ENCODE data around the gene ZNF747.

Gene ZNF747

GRCh38 chr16:30521476-30521872 is 13.2 kb downstream of the ZNF747 start:
- TF ChIP-seq, protein P1, sequence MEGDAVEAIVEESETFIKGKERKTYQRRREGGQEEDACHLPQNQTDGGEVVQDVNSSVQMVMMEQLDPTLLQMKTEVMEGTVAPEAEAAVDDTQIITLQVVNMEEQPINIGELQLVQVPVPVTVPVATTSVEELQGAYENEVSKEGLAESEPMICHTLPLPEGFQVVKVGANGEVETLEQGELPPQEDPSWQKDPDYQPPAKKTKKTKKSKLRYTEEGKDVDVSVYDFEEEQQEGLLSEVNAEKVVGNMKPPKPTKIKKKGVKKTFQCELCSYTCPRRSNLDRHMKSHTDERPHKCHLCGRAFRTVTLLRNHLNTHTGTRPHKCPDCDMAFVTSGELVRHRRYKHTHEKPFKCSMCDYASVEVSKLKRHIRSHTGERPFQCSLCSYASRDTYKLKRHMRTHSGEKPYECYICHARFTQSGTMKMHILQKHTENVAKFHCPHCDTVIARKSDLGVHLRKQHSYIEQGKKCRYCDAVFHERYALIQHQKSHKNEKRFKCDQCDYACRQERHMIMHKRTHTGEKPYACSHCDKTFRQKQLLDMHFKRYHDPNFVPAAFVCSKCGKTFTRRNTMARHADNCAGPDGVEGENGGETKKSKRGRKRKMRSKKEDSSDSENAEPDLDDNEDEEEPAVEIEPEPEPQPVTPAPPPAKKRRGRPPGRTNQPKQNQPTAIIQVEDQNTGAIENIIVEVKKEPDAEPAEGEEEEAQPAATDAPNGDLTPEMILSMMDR (IDR thresholded peaks at IDR 0.05; ENCODE audit: control insufficient read depth, insufficient read depth, low read depth, low read length, missing control alignments): no peak
- DNase-seq (ENCODE audit: low read depth): no peak
- H3K4me3 ChIP-seq (ENCODE audit: control insufficient read depth, low read depth, low read length): no peak overlapping the region

GRCh38 chr16:30519120-30520049 is 15.3 kb downstream of the ZNF747 start:
- H3K4me3 ChIP-seq (ENCODE audit: control insufficient read depth, low read depth, low read length): no peak overlapping the region
- TF ChIP-seq, protein P1 (IDR thresholded peaks at IDR 0.05; ENCODE audit: control insufficient read depth, insufficient read depth, low read depth, low read length, missing control alignments): no peak
- DNase-seq (ENCODE audit: low read depth): no peak

DNA sequence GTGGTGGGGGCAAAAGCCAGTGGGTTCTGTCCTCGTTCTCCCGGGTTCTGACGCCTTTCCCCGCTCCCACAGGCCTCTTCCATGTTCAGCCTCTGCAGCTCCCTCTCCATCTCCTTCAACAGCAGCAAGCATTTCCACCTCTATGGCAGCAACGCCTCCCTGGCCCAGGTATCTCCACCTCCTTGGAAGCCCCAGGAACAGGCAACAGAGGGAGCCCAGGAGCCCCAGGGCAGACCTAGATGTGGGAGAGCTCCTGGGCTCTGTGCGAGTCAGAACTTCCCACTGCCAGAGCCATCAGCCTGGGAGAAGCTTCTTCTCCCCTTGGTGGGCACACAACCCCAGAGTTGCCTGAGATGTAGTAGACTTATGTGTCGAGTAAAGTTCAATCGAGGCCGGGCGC is 16.1 kb downstream of the ZNF747 start:
- no peak overlapping the region for H3K4me3 ChIP-seq (ENCODE audit: control insufficient read depth, low read depth, low read length)
- DNase-seq (ENCODE audit: low read depth): no peak
- TF ChIP-seq, protein P1 (IDR thresholded peaks at IDR 0.05; ENCODE audit: control insufficient read depth, insufficient read depth, low read depth, low read length, missing control alignments): no peak

DNA sequence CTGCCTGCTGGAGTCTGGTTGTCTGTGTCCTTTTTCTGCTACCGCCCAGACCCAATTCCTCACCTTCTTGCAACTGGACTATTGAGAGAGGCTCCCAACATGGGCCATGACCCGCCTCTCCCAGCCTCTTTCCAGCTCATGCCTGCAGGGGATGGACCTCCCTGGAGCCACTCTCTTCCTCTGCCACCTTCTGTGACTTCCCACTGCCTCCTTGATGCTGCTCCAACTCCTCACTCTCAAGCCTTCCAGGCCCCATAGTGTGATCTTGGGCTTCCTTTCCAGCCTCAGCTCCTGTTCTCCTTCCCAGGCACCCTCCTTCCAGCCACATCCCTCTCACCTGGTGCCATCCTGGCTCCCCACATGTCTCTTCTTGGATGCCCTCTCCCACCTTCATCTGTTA is 19.4 kb downstream of the ZNF747 start:
- TF ChIP-seq, protein P1 (IDR thresholded peaks at IDR 0.05; ENCODE audit: control insufficient read depth, insufficient read depth, low read depth, low read length, missing control alignments): no peak
- DNase-seq (ENCODE audit: low read depth): no peak
- no peak overlapping the region for H3K4me3 ChIP-seq (ENCODE audit: control insufficient read depth, low read depth, low read length)

GRCh38 chr16:30511509-30511908 is 23.1 kb downstream of the ZNF747 start:
- H3K4me3 ChIP-seq (ENCODE audit: control insufficient read depth, low read depth, low read length): no peak overlapping the region
- no peak for DNase-seq (ENCODE audit: low read depth)
- TF ChIP-seq, protein P1 (IDR thresholded peaks at IDR 0.05; ENCODE audit: control insufficient read depth, insufficient read depth, low read depth, low read length, missing control alignments): no peak

- TF ChIP-seq, protein P1 (IDR thresholded peaks at IDR 0.05; ENCODE audit: control insufficient read depth, insufficient read depth, low read depth, low read length, missing control alignments): no peak
- no peak overlapping the region for H3K4me3 ChIP-seq (ENCODE audit: control insufficient read depth, low read depth, low read length)
- no peak for DNase-seq (ENCODE audit: low read depth)
Measured at GRCh38 chr16:30510376-30510938, 24.2 kb downstream of the ZNF747 start.
